A673 (cell line): ENCODE results near the gene TEX50. TPM values are rescaled to one million over a fixed set of nuclear protein-coding genes. Genes with fewer than 3 reads are reported as not detected.

ENCODE experiments used
- BruUV-seq: library from RNA; stranded (reverse); fragments of 400-500 nt; replicated peaks from 2 replicates; lab custom pipeline; 2021; lab: Mats Ljungman, UMichigan
- CTCF ChIA-PET: fragments of 300-600 bp; sonication (Branson Sonifier 250); formaldehyde crosslinking; loops from one replicate; lab custom pipeline; 2022; ENCODE audit warnings: antibody characterized with exemption; lab: Charles Lee
- POLR2A ChIA-PET: fragments of 300-600 bp; sonication (Branson Sonifier 250); formaldehyde crosslinking; loops from one replicate; lab custom pipeline; 2022; ENCODE audit warnings: antibody characterized with exemption; ENCODE audit not compliant: low non-redundant PET; lab: Charles Lee
- DNase-seq: peaks from one replicate; pipeline ENCODE4 v3.0.0-alpha.2; 2015; ENCODE audit warnings: low spot score
- H3K27ac ChIP-seq: fragments of 200-600 bp; sonication (generic); 2 replicates; pipeline ENCODE4 v1.5.1; 2016; ENCODE audit warnings: mixed run types, low read depth, mild to moderate bottlenecking, mixed read lengths, antibody characterized with exemption, low read length; ENCODE audit not compliant: poor library complexity, severe bottlenecking
- H3K27me3 ChIP-seq: fragments of 200-600 bp; sonication (generic); replicated peaks from 2 replicates; pipeline ENCODE4 v1.6.1; 2017; ENCODE audit warnings: mixed run types, low read depth, mild to moderate bottlenecking, mixed read lengths, antibody characterized with exemption, low read length; ENCODE audit not compliant: insufficient read depth, poor library complexity
- H3K36me3 ChIP-seq: fragments of 200-600 bp; sonication (generic); 2 replicates; pipeline ENCODE4 v1.6.1; 2016; ENCODE audit warnings: mixed run types, mild to moderate bottlenecking, mixed read lengths, antibody characterized with exemption, low read length; ENCODE audit not compliant: insufficient read depth, poor library complexity, severe bottlenecking
- H3K4me1 ChIP-seq: fragments of 200-600 bp; sonication (generic); 2 replicates; pipeline ENCODE4 v1.6.1; 2017; ENCODE audit warnings: mixed run types, mild to moderate bottlenecking, mixed read lengths, antibody characterized with exemption, low read length; ENCODE audit not compliant: insufficient read depth, poor library complexity, severe bottlenecking
- H3K4me3 ChIP-seq: fragments of 200-600 bp; sonication (generic); 2 replicates; pipeline ENCODE4 v1.5.1; 2016; ENCODE audit warnings: low read depth, mixed run types, mild to moderate bottlenecking, mixed read lengths, low read length; ENCODE audit not compliant: poor library complexity, severe bottlenecking
- H3K9me3 ChIP-seq: fragments of 200-600 bp; sonication (generic); 2 replicates; pipeline ENCODE4 v1.6.1; 2016; ENCODE audit warnings: mixed run types, low read depth, mild to moderate bottlenecking, mixed read lengths, antibody characterized with exemption, low read length; ENCODE audit not compliant: poor library complexity, severe bottlenecking
- CTCF ChIP-seq: fragments of 300-800, 200-600 bp; sonication (generic); conservative IDR thresholded peaks from 2 replicates; pipeline ENCODE4 v1.5.1; 2017; ENCODE audit warnings: low read depth, mild to moderate bottlenecking, antibody characterized with exemption, low read length, moderate library complexity, mixed read lengths
- EZH2 ChIP-seq: fragments of 200-600 bp; sonication (generic); IDR thresholded peaks from 2 replicates; pipeline ENCODE4 v1.6.1; 2017; ENCODE audit warnings: borderline replicate concordance, low read depth, mild to moderate bottlenecking, mixed read lengths, antibody characterized with exemption, low read length; ENCODE audit not compliant: poor library complexity, severe bottlenecking
- intact Hi-C: fragments of 100-400 bp; cut with micrococcal nuclease; formaldehyde crosslinking; loops from one replicate; pipeline ENCODE4 v1.10.0; 2022; ENCODE audit not compliant: unreplicated experiment
- total RNA-seq: library from RNA; stranded (reverse); gene quantifications from 2 replicates; pipeline ENCODE4 v1.2.3, GENCODE V29; 2021

The TEX50 gene
- total RNA-seq, 1 experiment from 2014 or later, result not detected

GRCh38 chr1:173661763-173662162 is 26.6 kb downstream of the TEX50 start:
- Histone ChIP-seq H3K27me3 (no peaks in the 10 kb centered on the region), H3K4me3 (no peak overlapping the region), H3K27ac (no peak overlapping the region), H3K36me3 (no peaks in the 10 kb centered on the region), H3K9me3 (no peaks in the 10 kb centered on the region), H3K4me1 (no peaks in the 10 kb centered on the region)
- ChIA-PET CTCF (no interaction called here), POLR2A (no interaction called here)
- BruUV-seq, result no TSS peak
- TF ChIP-seq EZH2 (no peak), CTCF (no peak)
- DNase-seq, result no peak
- intact Hi-C loops, result no loop called here

GRCh38 chr1:173663159-173663558 is 28.0 kb downstream of the TEX50 start:
- H3K36me3 ChIP-seq, result no peaks in the 10 kb centered on the region
- no peak for TF ChIP-seq CTCF
- TF ChIP-seq EZH2, result no peak
- H3K27ac ChIP-seq, result no peak overlapping the region
- H3K9me3 ChIP-seq, result no peaks in the 10 kb centered on the region
- no TSS peak for BruUV-seq
- intact Hi-C loops, result no loop called here
- DNase-seq, result no peak
- H3K4me1 ChIP-seq, result no peaks in the 10 kb centered on the region
- no peaks in the 10 kb centered on the region for H3K27me3 ChIP-seq
- ChIA-PET POLR2A (no interaction called here), CTCF (no interaction called here)
- H3K4me3 ChIP-seq, result no peak overlapping the region

GRCh38 chr1:173666646-173667045 is 31.5 kb downstream of the TEX50 start:
- CTCF ChIA-PET, result no interaction called here

More at GRCh38 chr1:173666646-173667045, 31.5 kb downstream of the TEX50 start:
- Histone ChIP-seq H3K4me3 (no peak overlapping the region), H3K36me3 (no peaks in the 10 kb centered on the region), H3K27ac (no peak overlapping the region), H3K9me3 (no peaks in the 10 kb centered on the region), H3K4me1 (no peaks in the 10 kb centered on the region), H3K27me3 (no peaks in the 10 kb centered on the region)
- POLR2A ChIA-PET, result no interaction called here
- TF ChIP-seq CTCF (no peak), EZH2 (no peak)
- intact Hi-C loops, result no loop called here
- no TSS peak for BruUV-seq
- no peak for DNase-seq
